Measurements from ENCODE around the gene PLXNA2. TPM values are rescaled to one million over a fixed set of nuclear protein-coding genes. Genes with fewer than 3 reads are reported as not detected.
A peak's percentile ranks its signal among the peaks of the same experiment; 100 is the strongest.

Gene PLXNA2
- total and polyA plus RNA-seq, 2 donors (not counting 3 experiments of a cell fraction or from before 2014, with no cell fraction given): 42.6 to 229 TPM

- TF ChIP-seq MAX (IDR thresholded peaks at IDR 0.05; ENCODE audit: insufficient read depth, insufficient read length): no peak
- no peak for TF ChIP-seq MYC (IDR thresholded peaks at IDR 0.05; ENCODE audit: low read depth, low read length)
- no peak for TF ChIP-seq POLR2A (IDR thresholded peaks at IDR 0.05; ENCODE audit: low read depth, low read length)
- no peak for TF ChIP-seq CTCF (IDR thresholded peaks at IDR 0.05; ENCODE audit: extremely low read depth in 1 of 2, insufficient read depth in 1 of 2, low read depth in 1 of 2, low read length in 2 of 2)
- no peak for TF ChIP-seq EZH2 (IDR thresholded peaks at IDR 0.05; ENCODE audit: borderline replicate concordance, low read depth, low read length, severe bottlenecking)
- TF ChIP-seq POLR2AphosphoS5 (IDR thresholded peaks at IDR 0.05; ENCODE audit: insufficient read depth, low read depth, low read length): no peak
- TF ChIP-seq FOS (IDR thresholded peaks at IDR 0.05; ENCODE audit: borderline replicate concordance, insufficient read depth, low read length): no peak
- TF ChIP-seq GATA2 (IDR thresholded peaks at IDR 0.05; ENCODE audit: insufficient read depth, insufficient read length, low read depth, low read length): no peak
- no peak for TF ChIP-seq JUN (IDR thresholded peaks at IDR 0.05; ENCODE audit: borderline replicate concordance, insufficient read depth, insufficient read length, low read depth)
- Histone ChIP-seq H4K20me1 (replicated peaks; ENCODE audit: control insufficient read depth, extremely low read depth, insufficient read depth, low read length) (no peaks in the 10 kb centered on the region), H3K9me3 (replicated peaks; ENCODE audit: control insufficient read depth, insufficient read depth, low read length) (no peaks in the 10 kb centered on the region), H3K4me3 (replicated peaks in 1 of 3; ENCODE audit: insufficient read depth in 1 of 3, low read depth in 1 of 3, low read length in 3 of 3) (no peak overlapping the region), H3K27me3 (ENCODE audit: control insufficient read depth in 2 of 2, insufficient read depth in 2 of 2, low read length in 2 of 2) (no peaks in the 10 kb centered on the region), H3K36me3 (ENCODE audit: control insufficient read depth in 2 of 2, extremely low read depth in 1 of 2, insufficient read depth in 2 of 2, low read length in 2 of 2) (peaks cover 0 to 4% of the 10 kb centered on the region in 2 experiments), H3K4me1 (ENCODE audit: control insufficient read depth, extremely low read depth, insufficient read depth, low read length) (peaks cover 70% of the 10 kb centered on the region), H3K9me1 (replicated peaks; ENCODE audit: control insufficient read depth, extremely low read depth, insufficient read depth, low read length) (no peaks in the 10 kb centered on the region), H3K79me2 (ENCODE audit: control insufficient read depth, insufficient read depth, low read length) (peaks cover 91% of the 10 kb centered on the region), H3K27ac (ENCODE audit: insufficient read depth, low read depth, low read length) (no peak overlapping the region), H3K4me2 (ENCODE audit: insufficient read depth, low read length) (no peak overlapping the region), H2AFZ (ENCODE audit: low read depth, low read length) (no peak overlapping the region), H3K9ac (replicated peaks; ENCODE audit: extremely low read depth, insufficient read depth, low read length) (no peak overlapping the region)
- intact Hi-C loops (cut with micrococcal nuclease) (no loop called here), dilution Hi-C loops (cut with MboI; ENCODE audit: extremely low pct_ligation_motif_present, low sequenced_read_pairs) (loop anchor here (5.0 kb wide), 1 partner anchor 54 kb away; no protein-coding TSS in a partner anchor)
- DNase-seq (ENCODE audit: low read depth, low spot score) (no peak), FAIRE-seq (peak; percentile 59)
- ChIA-PET CTCF (interaction anchor here (0.7 to 4.8 kb wide), 7 partner anchors 8 to 56 kb away, joined by 3 to 52 read pairs (median 4); no protein-coding TSS in a partner anchor), POLR2A (no interaction called here)
- BruUV-seq (replicated peaks): no TSS peak
These were observed 61.1 kb downstream of the PLXNA2 start for GRCh38 chr1:208182880-208183645.
